K562 (cell line): ENCODE data around the gene TEKT2. TPM values are rescaled to one million over a fixed set of nuclear protein-coding genes. Genes with fewer than 3 reads are reported as not detected.

Experiments
- ATAC-seq: fragments of 200-7000 bp; cut with Tn5 transposase; 3 replicates; pipeline ENCODE4 v1.9.1; 2020; ENCODE audit warnings: moderate library complexity
- BruUV-seq: library from RNA; stranded (reverse); fragments of 400-500 nt; replicated peaks from 2 replicates; lab custom pipeline; 2021; lab: Mats Ljungman, UMichigan
- CTCF ChIA-PET: fragments of 300-600 bp; formaldehyde crosslinking; extraction: SDS; loops from one replicate; lab custom pipeline; 2021; ENCODE audit warnings: low intra/inter-chr PET ratio; lab: Yijun Ruan, JAX
- POLR2A ChIA-PET: fragments of 300-600, 350-650 bp; sonication (Branson Sonifier 250); formaldehyde crosslinking; extraction: SDS; loops from one replicate; lab custom pipeline; 2021; ENCODE audit warnings: antibody characterized with exemption, inconsistent platforms; lab: Yijun Ruan, JAX
- DNase-seq, 4 experiments: peaks; one replicate each; pipeline versions ENCODE4 v3.0.0 to v3.0.0-alpha.2; 2011 to 2018; ENCODE audit warnings: low spot score in 3 of 4, mixed read lengths in 3 of 4; ENCODE audit errors: extremely low read depth in 1 of 4
- FAIRE-seq: peaks from 2 replicates; lab custom pipeline; 2011; peaks lifted over from hg19 to GRCh38; lab: Jason Lieb, UNC
- H2AFZ ChIP-seq: 2 replicates; pipeline ENCODE4 v1.6.0; 2011; ENCODE audit warnings: low read depth, low read length, control low read depth, inconsistent platforms
- H3K27ac ChIP-seq: fragments of 200-600 bp; 3 replicates; pipeline ENCODE4 v1.8.0; 2011; ENCODE audit warnings: low read depth, mild to moderate bottlenecking, control low read depth, inconsistent platforms, low read length, moderate library complexity, mixed read lengths; ENCODE audit errors: extremely low read depth
- H3K27me3 ChIP-seq, 2 experiments: fragments of 300-600 bp in 1 of 2; 2 replicates in 1 of 2; 3 replicates in 1 of 2; pipeline versions ENCODE4 v1.6.0 to v1.8.0; 2011; ENCODE audit warnings: inconsistent platforms in 2 of 2, low read length in 2 of 2, mild to moderate bottlenecking in 1 of 2, mixed read lengths in 1 of 2, moderate library complexity in 1 of 2; ENCODE audit not compliant: control insufficient read depth in 2 of 2, insufficient read depth in 2 of 2
- H3K36me3 ChIP-seq: fragments of 300-600 bp; 3 replicates; pipeline ENCODE4 v1.8.0; 2011; ENCODE audit warnings: mild to moderate bottlenecking, low read length, inconsistent platforms; ENCODE audit not compliant: control insufficient read depth, insufficient read depth
- H3K4me1 ChIP-seq, 2 experiments: fragments of 200-600 bp in 1 of 2; replicated peaks in 1 of 2; 2 replicates in 1 of 2; 3 replicates in 1 of 2; pipeline versions ENCODE4 v1.5.1 to v1.8.0; 2011; ENCODE audit warnings: inconsistent platforms in 2 of 2, low read length in 2 of 2, mild to moderate bottlenecking in 1 of 2, mixed read lengths in 1 of 2, moderate library complexity in 1 of 2; ENCODE audit not compliant: control insufficient read depth in 2 of 2, insufficient read depth in 2 of 2
- H3K4me2 ChIP-seq: 2 replicates; pipeline ENCODE4 v1.6.1; 2011; ENCODE audit warnings: low read length, control low read depth, inconsistent platforms, mixed read lengths; ENCODE audit not compliant: insufficient read depth
- H3K4me3 ChIP-seq: fragments of 200-600 bp; sonication (generic), shearing (Covaris generic); 2 replicates; pipeline ENCODE4 v1.5.1; 2016; ENCODE audit warnings: control low read depth, inconsistent platforms
- H3K79me2 ChIP-seq: fragments of 200-600 bp; 3 replicates; pipeline ENCODE4 v1.8.0; 2011; ENCODE audit warnings: low read length, inconsistent platforms; ENCODE audit not compliant: control insufficient read depth, insufficient read depth
- H3K9ac ChIP-seq, 2 experiments: 2 replicates each; pipeline versions ENCODE4 v1.6.0 to v1.6.1; 2011; ENCODE audit warnings: low read depth in 2 of 2, low read length in 2 of 2, control low read depth in 1 of 2, inconsistent platforms in 1 of 2, mild to moderate bottlenecking in 1 of 2, mixed read lengths in 1 of 2; ENCODE audit not compliant: insufficient read depth in 1 of 2
- H3K9me1 ChIP-seq: one replicate; pipeline ENCODE4 v1.6.0; 2011; ENCODE audit warnings: inconsistent platforms, mild to moderate bottlenecking, low read length, moderate library complexity; ENCODE audit not compliant: control insufficient read depth, insufficient read depth
- H3K9me3 ChIP-seq: replicated peaks from 2 replicates; pipeline ENCODE4 v1.5.1; 2011; ENCODE audit warnings: low read depth, low read length, inconsistent platforms; ENCODE audit not compliant: control insufficient read depth, insufficient read depth
- H4K20me1 ChIP-seq: replicated peaks from 2 replicates; pipeline ENCODE4 v1.6.1; 2011; ENCODE audit warnings: low read length, inconsistent platforms, mixed read lengths; ENCODE audit not compliant: control insufficient read depth, insufficient read depth
- ARHGAP35 ChIP-seq: fragments of 450-650 bp; IDR thresholded peaks from 2 replicates; pipeline ENCODE4 v1.6.1; 2018; ENCODE audit not compliant: partially characterized antibody
- CC2D1A ChIP-seq: fragments of 450-650 bp; IDR thresholded peaks from 2 replicates; pipeline ENCODE4 v1.6.1; 2017; ENCODE audit warnings: mild to moderate bottlenecking
- DPF2 ChIP-seq: fragments of 450-650 bp; IDR thresholded peaks from 2 replicates; pipeline ENCODE4 v1.6.1; 2016
- FOXA1 ChIP-seq: fragments of 450-650 bp; IDR thresholded peaks from 2 replicates; pipeline ENCODE4 v1.6.1; 2016; ENCODE audit warnings: mild to moderate bottlenecking, borderline replicate concordance
- HNRNPUL1 ChIP-seq: fragments of 200-400 bp; formaldehyde crosslinking; IDR thresholded peaks from 2 replicates; pipeline ENCODE4 v1.6.1; 2017; ENCODE audit warnings: low read length
- ID3 ChIP-seq, 2 experiments: fragments of 250-450 bp in 1 of 2; fragments of 450-650 bp in 1 of 2; sonication (Bioruptor Pico) in 1 of 2; IDR thresholded peaks; 2 replicates each; pipeline versions ENCODE4 v1.6.1 to v1.8.0; 2016 to 2021; ENCODE audit warnings: mild to moderate bottlenecking in 2 of 2, moderate library complexity in 2 of 2, missing compliant biosample characterization in 1 of 2, missing genetic modification characterization in 1 of 2
- KLF10 ChIP-seq: fragments of 250-450 bp; sonication (Bioruptor Pico); IDR thresholded peaks from 2 replicates; pipeline ENCODE4 v1.6.1; 2021; ENCODE audit warnings: matching md5 sums
- MCM5 ChIP-seq: fragments of 450-650 bp; IDR thresholded peaks from 2 replicates; pipeline ENCODE4 v1.6.1; 2016; ENCODE audit warnings: low read depth
- RCOR1 ChIP-seq, 2 experiments: IDR thresholded peaks; 2 replicates each; pipeline ENCODE4 v1.6.1; 2012; ENCODE audit warnings: low read depth in 2 of 2, low read length in 2 of 2, borderline replicate concordance in 1 of 2, improper control_type of control experiment in 1 of 2
- RNF2 ChIP-seq: sonication (generic); IDR thresholded peaks from 2 replicates; pipeline ENCODE4 v1.6.1; 2016
- SIN3A ChIP-seq, 2 experiments: fragments of 150-350 bp in 1 of 2; IDR thresholded peaks; 2 replicates each; pipeline ENCODE4 v1.6.1; 2011 to 2016; ENCODE audit warnings: borderline replicate concordance in 2 of 2, low read depth in 2 of 2, low read length in 2 of 2, mild to moderate bottlenecking in 2 of 2, moderate library complexity in 2 of 2; ENCODE audit not compliant: control insufficient read depth in 1 of 2
- SMC3 ChIP-seq: conservative IDR thresholded peaks from 2 replicates; pipeline ENCODE4 v1.6.1; 2011; ENCODE audit warnings: low read depth, low read length, improper control_type of control experiment; ENCODE audit not compliant: insufficient read depth
- SP1 ChIP-seq: sonication (generic); formaldehyde crosslinking; IDR thresholded peaks from 2 replicates; pipeline ENCODE4 v1.8.1; 2022; ENCODE audit warnings: mild to moderate bottlenecking, missing genetic modification reagents
- ZNF184 ChIP-seq: sonication (generic); formaldehyde crosslinking; IDR thresholded peaks from 2 replicates; pipeline ENCODE4 v1.5.0; 2020; ENCODE audit warnings: missing genetic modification reagents
- ZNF384 ChIP-seq: IDR thresholded peaks from 2 replicates; pipeline ENCODE4 v1.6.1; 2012; ENCODE audit warnings: low read depth, low read length, improper control_type of control experiment
- ZNF655 ChIP-seq: fragments of 250-450 bp; sonication (Bioruptor Pico); IDR thresholded peaks from 2 replicates; pipeline ENCODE4 v1.5.0; 2021
- WGBS: fragments of 100-300 bp; shearing (Covaris generic); methylation state at CpG from one replicate; pipeline ENCODE4 v1.1.6; 2016; ENCODE audit warnings: low coverage, mixed read lengths; ENCODE audit not compliant: insufficient coverage; ENCODE audit errors: missing lambda C conversion rate; 5-methylcytosine and 5-hydroxymethylcytosine counted together
- in situ Hi-C: fragments of 300-500 bp; cut with MboI; formaldehyde crosslinking; loops from 4 replicates; pipeline ENCODE4 v1.15.0; 2018; ENCODE audit warnings: inconsistent platforms, mixed read lengths
- intact Hi-C: fragments of 100-400 bp; cut with micrococcal nuclease; formaldehyde crosslinking; loops from 2 replicates; pipeline ENCODE4 v1.14.2; 2022
- polyA plus RNA-seq, 8 experiments: library from polyadenylated mRNA; depleted of rRNA in 4 of 8; stranded (reverse) in 5 of 8; unstranded in 3 of 8; fragments of >200 nt; fragmentation: Nextera tagmentation in 2 of 8; fragmentation: Illumina TruSeq in 1 of 8; extraction: Ambion mirVana in 2 of 8; extraction: Trizol in 1 of 8; gene quantifications; 2 replicates each; pipeline versions ENCODE4 v1.2.1 to v1.2.3, GENCODE V29; 2011 to 2014; ENCODE audit warnings: inconsistent platforms in 1 of 8, missing spikeins in 1 of 8
- total RNA-seq, 7 experiments: library from RNA; depleted of rRNA in 6 of 7; stranded (reverse); fragments of >200 nt in 6 of 7; fragmentation: Illumina TruSeq in 2 of 7; extraction: Trizol in 2 of 7; gene quantifications; 2 replicates each; pipeline versions ENCODE4 v1.2.1 to v1.2.3, GENCODE V29; 2011 to 2021; ENCODE audit warnings: low replicate concordance in 1 of 7
- TF ChIP-seq, protein P1 (sequence below), 2 experiments: fragments of 450-650 bp; conservative IDR thresholded peaks; 2 replicates each; pipeline ENCODE4 v1.6.1; 2017; ENCODE audit warnings: mild to moderate bottlenecking in 2 of 2, moderate library complexity in 2 of 2

The TEKT2 gene
- total and polyA plus RNA-seq, 9 of the 15 experiments (the other 6 are each of a cell fraction or from before 2014, with no cell fraction given), result 0.06 to 0.94 (median 0.30) TPM; not detected in 1

DNA sequence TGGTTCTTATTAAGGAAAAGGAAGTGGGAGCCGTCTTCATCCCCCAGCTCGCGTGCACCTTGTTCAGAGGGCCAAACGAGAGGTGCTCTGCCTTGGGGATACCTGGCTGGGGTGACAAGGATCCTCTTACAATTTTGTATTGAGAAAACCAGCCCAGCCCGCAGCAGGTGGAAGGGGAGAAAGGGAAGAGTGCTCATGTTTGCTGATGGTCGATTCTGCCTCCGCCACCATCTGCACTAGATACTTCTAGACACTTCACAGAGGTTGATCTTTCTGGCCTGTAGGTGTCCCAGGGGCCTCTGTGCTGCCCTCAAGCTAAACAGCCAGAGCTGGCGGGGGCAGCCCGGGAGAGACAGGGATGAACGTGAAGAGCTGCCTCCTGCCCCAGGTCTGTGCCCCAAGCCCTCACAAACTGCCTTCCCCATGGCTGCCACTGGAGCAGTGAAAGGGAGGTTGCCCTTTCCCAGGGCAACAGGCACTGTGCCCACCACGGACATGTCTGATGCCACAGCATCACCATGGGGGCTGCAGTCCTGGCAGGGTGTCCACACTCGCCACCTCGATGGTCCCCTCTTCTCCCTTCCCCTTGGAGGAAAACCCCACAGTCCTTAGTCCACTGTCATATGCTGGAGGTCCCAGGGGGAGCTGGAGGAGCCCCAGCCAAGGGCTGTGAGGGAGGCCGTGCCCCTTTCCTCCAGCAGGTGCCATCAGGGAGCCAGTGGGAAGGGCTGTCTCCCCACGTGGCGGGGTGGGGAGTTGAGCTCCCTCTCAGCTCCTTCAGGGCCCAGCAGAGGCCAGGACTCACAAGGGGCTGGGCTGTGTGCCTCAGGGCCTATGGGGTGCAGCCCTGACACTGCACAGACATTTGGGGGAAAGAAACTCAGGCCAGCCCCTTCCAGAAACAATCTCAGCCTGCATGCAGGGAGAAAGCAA, 12.9 kb downstream of the TEKT2 start:
- BruUV-seq, result no TSS peak
- Histone ChIP-seq H3K79me2 (no peaks in the 10 kb centered on the region), H3K36me3 (peaks cover 44% of the 10 kb centered on the region; the same call in 2 of the 3 replicates), H3K9me1 (peaks cover 5% of the 10 kb centered on the region), H3K4me3 (no peak overlapping the region), H3K27ac (no peak overlapping the region), H3K4me1 (peaks cover 0 to 36% of the 10 kb centered on the region in 2 experiments; a peak in 3 of 5 replicates), H3K9me3 (no peaks in the 10 kb centered on the region), H3K9ac (peak overlapping the region in 1 of 2 experiments; percentile 46; a peak in 1 of 4 replicates), H4K20me1 (no peaks in the 10 kb centered on the region), H2AFZ (no peak overlapping the region), H3K27me3 (no peaks in the 10 kb centered on the region), H3K4me2 (no peak overlapping the region)
- peak; percentile 41 for ATAC-seq
- CTCF ChIA-PET, result interaction anchor here (2.0 kb wide), 1 partner anchor 91 kb away, joined by 5 read pairs; no protein-coding TSS in a partner anchor
- 70% methylated on average over 15 of the region's 16 CpGs for WGBS
- DNase-seq, result peak; percentile 38 to 59 (median 42)
- FAIRE-seq, result no peak
- in situ Hi-C loops (no loop called here), intact Hi-C loops (no loop called here)
- POLR2A ChIA-PET, result interaction anchor here (0.6 to 1.6 kb wide), 10 partner anchors 8 to 421 kb away, joined by 3 to 5 read pairs (median 3); no protein-coding TSS in a partner anchor
- TF ChIP-seq CC2D1A (no peak), ZNF384 (no peak), RCOR1 (IDR thresholded peaks at IDR 0.05; ENCODE audit: borderline replicate concordance in 1 of 2, low read depth in 2 of 2, low read length in 2 of 2) (no peak), FOXA1 (no peak), SMC3 (0 out of 2 replicates have a peak, but pooled peaks have one; percentile 27), ID3 (CRISPR knock-in tag; IDR thresholded peaks at IDR 0.05) (no peak), ID3 (tag; IDR thresholded peaks at IDR 0.05) (no peak), SP1 (CRISPR knock-in tag) (no peak), MCM5 (no peak), ZNF184 (CRISPR knock-in tag) (no peak), RNF2 (no peak), SIN3A (IDR thresholded peaks at IDR 0.05; ENCODE audit: borderline replicate concordance in 2 of 2, control insufficient read depth in 1 of 2, low read depth in 2 of 2, low read length in 2 of 2) (0 out of 4 replicates have a peak, but pooled peaks of 1 of the 2 experiments have one; percentile 33), KLF10 (no peak), DPF2 (no peak), ARHGAP35 (no peak), HNRNPUL1 (no peak), ZNF655 (CRISPR knock-in tag) (no peak)
- TF ChIP-seq, protein P1, sequence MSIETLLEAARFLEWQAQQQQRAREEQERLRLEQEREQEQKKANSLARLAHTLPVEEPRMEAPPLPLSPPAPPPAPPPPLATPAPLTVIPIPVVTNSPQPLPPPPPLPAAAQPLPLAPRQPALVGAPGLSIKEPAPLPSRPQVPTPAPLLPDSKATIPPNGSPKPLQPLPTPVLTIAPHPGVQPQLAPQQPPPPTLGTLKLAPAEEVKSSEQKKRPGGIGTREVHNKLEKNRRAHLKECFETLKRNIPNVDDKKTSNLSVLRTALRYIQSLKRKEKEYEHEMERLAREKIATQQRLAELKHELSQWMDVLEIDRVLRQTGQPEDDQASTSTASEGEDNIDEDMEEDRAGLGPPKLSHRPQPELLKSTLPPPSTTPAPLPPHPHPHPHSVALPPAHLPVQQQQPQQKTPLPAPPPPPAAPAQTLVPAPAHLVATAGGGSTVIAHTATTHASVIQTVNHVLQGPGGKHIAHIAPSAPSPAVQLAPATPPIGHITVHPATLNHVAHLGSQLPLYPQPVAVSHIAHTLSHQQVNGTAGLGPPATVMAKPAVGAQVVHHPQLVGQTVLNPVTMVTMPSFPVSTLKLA (conservative IDR thresholded peaks at IDR 0.05), result 0 out of 4 replicates have a peak, but pooled peaks of 1 of the 2 experiments have one; percentile 34
